Measurements from ENCODE around the gene URB1.

Gene URB1

DNA sequence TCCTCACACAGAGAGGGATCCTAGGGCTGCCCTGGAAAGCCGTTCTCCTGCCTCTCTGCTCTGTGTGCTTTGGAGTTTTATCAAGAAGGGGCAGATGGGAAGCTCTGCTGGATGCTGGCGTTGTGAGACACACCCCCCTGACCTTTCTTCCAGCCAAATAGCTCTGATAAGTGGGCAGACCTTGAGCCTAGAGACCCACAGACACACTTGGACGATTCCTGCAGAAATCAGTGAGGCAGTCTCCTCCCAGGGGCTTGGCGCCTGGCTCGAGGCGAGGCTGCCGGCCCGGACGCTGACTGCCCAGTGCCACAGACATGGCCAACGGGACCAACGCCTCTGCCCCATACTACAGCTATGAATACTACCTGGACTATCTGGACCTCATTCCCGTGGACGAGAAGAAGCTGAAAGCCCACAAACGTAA, 94.1 kb downstream of the URB1 start, which contains the start of gene MRAP:
Gene MRAP, plus strand, starts transcription at position 198 of the 424 bp plus-strand sequence. Its CDS starts 117 bp downstream, at position 315.
- Histone ChIP-seq H3K9ac (no peak within 1 kb of the TSS), H3K9me3 (ENCODE audit: control insufficient read depth, low read length) (no peaks in the 10 kb centered on the region)

DNA sequence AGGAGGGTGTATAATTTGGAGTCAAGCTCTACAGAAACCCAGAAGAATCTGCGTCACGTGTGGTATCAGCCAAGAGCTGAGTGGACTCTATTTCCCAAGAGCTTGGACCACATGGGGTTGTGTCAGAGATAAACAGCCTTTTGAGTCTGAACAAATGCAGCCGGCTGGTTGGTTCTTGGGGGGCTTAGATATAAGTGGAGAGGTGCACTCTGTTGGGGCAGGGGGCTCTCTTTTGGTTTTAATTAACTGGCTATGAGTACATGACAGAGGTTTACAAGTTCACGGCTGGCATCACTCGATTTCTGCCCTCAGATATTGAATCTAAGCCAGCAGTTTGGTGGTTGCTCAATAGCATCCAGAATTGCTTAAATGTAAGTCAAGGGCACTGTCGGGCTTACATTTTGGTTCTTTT, 94.7 kb downstream of the URB1 start:
- H2AFZ ChIP-seq = no peak overlapping the region
- TF ChIP-seq, protein P1, sequence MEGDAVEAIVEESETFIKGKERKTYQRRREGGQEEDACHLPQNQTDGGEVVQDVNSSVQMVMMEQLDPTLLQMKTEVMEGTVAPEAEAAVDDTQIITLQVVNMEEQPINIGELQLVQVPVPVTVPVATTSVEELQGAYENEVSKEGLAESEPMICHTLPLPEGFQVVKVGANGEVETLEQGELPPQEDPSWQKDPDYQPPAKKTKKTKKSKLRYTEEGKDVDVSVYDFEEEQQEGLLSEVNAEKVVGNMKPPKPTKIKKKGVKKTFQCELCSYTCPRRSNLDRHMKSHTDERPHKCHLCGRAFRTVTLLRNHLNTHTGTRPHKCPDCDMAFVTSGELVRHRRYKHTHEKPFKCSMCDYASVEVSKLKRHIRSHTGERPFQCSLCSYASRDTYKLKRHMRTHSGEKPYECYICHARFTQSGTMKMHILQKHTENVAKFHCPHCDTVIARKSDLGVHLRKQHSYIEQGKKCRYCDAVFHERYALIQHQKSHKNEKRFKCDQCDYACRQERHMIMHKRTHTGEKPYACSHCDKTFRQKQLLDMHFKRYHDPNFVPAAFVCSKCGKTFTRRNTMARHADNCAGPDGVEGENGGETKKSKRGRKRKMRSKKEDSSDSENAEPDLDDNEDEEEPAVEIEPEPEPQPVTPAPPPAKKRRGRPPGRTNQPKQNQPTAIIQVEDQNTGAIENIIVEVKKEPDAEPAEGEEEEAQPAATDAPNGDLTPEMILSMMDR (IDR thresholded peaks at IDR 0.05) = no peak

More for the DNA sequence above, 94.1 kb downstream of the URB1 start, which contains the start of gene MRAP:
- Histone ChIP-seq H3K79me2 (no peaks in the 10 kb centered on the region), H3K36me3 (ENCODE audit: control insufficient read depth, insufficient read depth, low read length) (no peaks in the 10 kb centered on the region), H3K27me3 (ENCODE audit: control insufficient read depth, insufficient read depth, low read length) (no peaks in the 10 kb centered on the region), H3K27ac (no peak within 1 kb of the TSS), H2AFZ (no peak within 1 kb of the TSS), H3K4me2 (ENCODE audit: low read length) (no peak within 1 kb of the TSS), H3K4me1 (no peaks in the 10 kb centered on the region), H3K4me3 (ENCODE audit: low read depth, low read length) (no peak within 1 kb of the TSS)
- TF ChIP-seq, protein P1 (IDR thresholded peaks at IDR 0.05) = no peak

DNA sequence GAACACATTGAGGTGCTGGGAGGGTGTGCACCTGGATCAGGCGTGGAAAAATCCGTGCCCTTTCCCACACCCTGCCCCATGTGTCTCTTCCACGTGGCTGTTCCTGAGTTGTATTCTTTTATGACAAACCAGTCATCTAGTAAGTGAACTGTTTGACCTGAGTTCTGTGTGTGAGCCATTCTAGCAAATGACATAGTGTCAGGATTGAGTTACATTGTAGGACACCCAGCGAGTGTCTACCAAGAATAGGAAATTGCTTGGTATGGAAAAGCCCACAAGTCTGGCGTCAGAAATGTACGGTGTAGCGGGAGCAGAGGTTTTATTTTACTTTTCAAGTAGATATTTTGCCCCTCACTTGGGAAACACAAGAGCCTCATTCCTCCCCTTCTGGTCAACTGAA, 95.4 kb downstream of the URB1 start:
- H3K4me1 ChIP-seq = no peaks in the 10 kb centered on the region
- no peaks in the 10 kb centered on the region for H3K27me3 ChIP-seq (ENCODE audit: control insufficient read depth, insufficient read depth, low read length)
- no peaks in the 10 kb centered on the region for H3K9me3 ChIP-seq (ENCODE audit: control insufficient read depth, low read length)
- TF ChIP-seq, protein P1 (IDR thresholded peaks at IDR 0.05) = no peak
- no peak overlapping the region for H3K27ac ChIP-seq
- H3K4me2 ChIP-seq (ENCODE audit: low read length) = no peak overlapping the region
- no peak overlapping the region for H3K4me3 ChIP-seq (ENCODE audit: low read depth, low read length)
- no peak overlapping the region for H3K9ac ChIP-seq
- no peak overlapping the region for H2AFZ ChIP-seq
- H3K36me3 ChIP-seq (ENCODE audit: control insufficient read depth, insufficient read depth, low read length) = no peaks in the 10 kb centered on the region
- H3K79me2 ChIP-seq = no peaks in the 10 kb centered on the region

More for the DNA sequence above, 94.7 kb downstream of the URB1 start:
- Histone ChIP-seq H3K9ac (no peak overlapping the region), H3K9me3 (ENCODE audit: control insufficient read depth, low read length) (no peaks in the 10 kb centered on the region), H3K27me3 (ENCODE audit: control insufficient read depth, insufficient read depth, low read length) (no peaks in the 10 kb centered on the region), H3K4me3 (ENCODE audit: low read depth, low read length) (no peak overlapping the region), H3K27ac (no peak overlapping the region), H3K36me3 (ENCODE audit: control insufficient read depth, insufficient read depth, low read length) (no peaks in the 10 kb centered on the region), H3K4me1 (no peaks in the 10 kb centered on the region), H3K4me2 (ENCODE audit: low read length) (no peak overlapping the region), H3K79me2 (no peaks in the 10 kb centered on the region)

DNA sequence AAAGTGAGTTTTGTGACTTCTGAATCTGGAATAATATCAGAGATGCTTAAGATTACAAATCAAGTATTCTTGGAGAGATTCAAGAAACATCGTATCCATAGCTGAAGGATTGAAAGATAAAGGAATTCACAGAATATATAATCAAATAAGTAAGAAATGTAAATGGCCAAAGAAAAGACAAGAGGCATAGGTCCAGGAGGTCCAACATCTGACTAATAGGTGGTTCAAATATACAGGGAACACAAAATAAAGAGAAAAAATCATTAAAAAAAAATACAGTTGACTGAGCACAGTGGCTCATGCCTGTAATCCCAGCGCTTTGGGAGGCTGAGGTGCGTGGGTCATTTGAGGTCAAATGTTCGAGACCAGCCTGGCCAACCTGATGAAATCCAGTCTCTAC, 107.3 kb downstream of the URB1 start:
- Histone ChIP-seq H3K4me1 (no peaks in the 10 kb centered on the region), H2AFZ (no peak overlapping the region), H3K27me3 (ENCODE audit: control insufficient read depth, insufficient read depth, low read length) (no peaks in the 10 kb centered on the region), H3K27ac (no peak overlapping the region), H3K36me3 (ENCODE audit: control insufficient read depth, insufficient read depth, low read length) (no peaks in the 10 kb centered on the region), H3K4me3 (ENCODE audit: low read depth, low read length) (no peak overlapping the region), H3K9me3 (ENCODE audit: control insufficient read depth, low read length) (no peaks in the 10 kb centered on the region), H3K4me2 (ENCODE audit: low read length) (no peak overlapping the region), H3K9ac (no peak overlapping the region), H3K79me2 (no peaks in the 10 kb centered on the region)
- TF ChIP-seq, protein P1 (IDR thresholded peaks at IDR 0.05) = no peak

DNA sequence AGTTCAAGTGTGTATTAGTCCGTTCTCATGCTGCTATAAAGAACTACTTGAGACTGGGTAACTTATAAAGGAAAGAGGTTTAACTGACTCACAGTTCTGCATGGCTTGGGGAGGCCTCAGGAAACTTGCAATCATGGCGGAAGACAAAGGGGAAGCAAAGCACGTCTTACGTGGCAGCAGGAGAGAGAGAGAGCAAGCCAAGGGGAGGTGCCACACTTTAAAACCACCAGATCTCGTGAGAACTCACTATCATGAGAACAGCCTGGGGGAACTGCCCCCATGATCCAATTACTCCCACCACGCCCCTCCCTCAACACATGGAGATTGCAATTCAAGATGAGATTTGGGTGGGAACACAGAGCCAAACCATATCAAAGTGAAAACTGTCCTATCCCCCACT, 109.8 kb downstream of the URB1 start:
- Histone ChIP-seq H2AFZ (no peak overlapping the region), H3K4me1 (peaks cover 3% of the 10 kb centered on the region), H3K4me3 (ENCODE audit: low read depth, low read length) (no peak overlapping the region), H3K27ac (no peak overlapping the region), H3K4me2 (ENCODE audit: low read length) (no peak overlapping the region), H3K36me3 (ENCODE audit: control insufficient read depth, insufficient read depth, low read length) (no peaks in the 10 kb centered on the region), H3K9ac (no peak overlapping the region), H3K9me3 (ENCODE audit: control insufficient read depth, low read length) (no peaks in the 10 kb centered on the region), H3K27me3 (ENCODE audit: control insufficient read depth, insufficient read depth, low read length) (no peaks in the 10 kb centered on the region), H3K79me2 (no peaks in the 10 kb centered on the region)
- TF ChIP-seq, protein P1 (IDR thresholded peaks at IDR 0.05) = no peak

Measured in parathyroid adenoma (tissue), 2 donors.